Adrenal gland (tissue), 5 donors: ENCODE results near the gene KBTBD4.

Source experiments
- POLR2A ChIP-seq, 2 donors: fragments of 450-650 bp; IDR thresholded peaks; one replicate each; pipeline ENCODE4 v1.6.1; 2017; ENCODE audit warnings: antibody characterized with exemption in 2 of 2, mild to moderate bottlenecking in 2 of 2, moderate library complexity in 1 of 2
- TF ChIP-seq, protein P1 (sequence below), 6 experiments: fragments of 450-650 bp in 4 of 6; fragments of 200-600 bp in 2 of 6; sonication (generic) in 1 of 6; IDR thresholded peaks; 1 replicate in 5 of 6; 2 replicates in 1 of 6; pipeline versions ENCODE4 v1.5.1 to v1.8.0; 2016 to 2021; ENCODE audit warnings: antibody characterized with exemption in 6 of 6, mild to moderate bottlenecking in 2 of 6, moderate library complexity in 1 of 6
- donor health status: DM: no; HTN: no; CAD: no.

DNA sequence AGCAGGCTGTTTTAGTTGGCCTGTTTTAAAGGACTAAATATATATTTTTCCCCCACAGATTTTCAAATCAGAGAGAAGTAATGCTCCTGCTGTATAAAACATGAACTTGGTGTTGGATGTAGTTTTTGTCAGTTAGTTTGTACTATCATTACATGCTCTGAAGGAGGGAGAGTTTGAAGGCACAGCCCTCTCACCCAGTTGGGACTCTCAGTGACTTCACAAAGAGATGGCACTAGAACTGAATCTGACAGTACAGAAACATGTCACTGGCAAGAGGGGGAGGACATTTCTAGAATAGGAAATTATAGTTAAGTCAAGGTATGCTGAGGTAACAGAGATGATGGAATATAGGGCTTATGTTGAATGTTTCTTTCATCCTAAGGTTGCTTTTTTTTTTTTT is 36.5 kb upstream of the KBTBD4 start:
- TF ChIP-seq, protein P1, sequence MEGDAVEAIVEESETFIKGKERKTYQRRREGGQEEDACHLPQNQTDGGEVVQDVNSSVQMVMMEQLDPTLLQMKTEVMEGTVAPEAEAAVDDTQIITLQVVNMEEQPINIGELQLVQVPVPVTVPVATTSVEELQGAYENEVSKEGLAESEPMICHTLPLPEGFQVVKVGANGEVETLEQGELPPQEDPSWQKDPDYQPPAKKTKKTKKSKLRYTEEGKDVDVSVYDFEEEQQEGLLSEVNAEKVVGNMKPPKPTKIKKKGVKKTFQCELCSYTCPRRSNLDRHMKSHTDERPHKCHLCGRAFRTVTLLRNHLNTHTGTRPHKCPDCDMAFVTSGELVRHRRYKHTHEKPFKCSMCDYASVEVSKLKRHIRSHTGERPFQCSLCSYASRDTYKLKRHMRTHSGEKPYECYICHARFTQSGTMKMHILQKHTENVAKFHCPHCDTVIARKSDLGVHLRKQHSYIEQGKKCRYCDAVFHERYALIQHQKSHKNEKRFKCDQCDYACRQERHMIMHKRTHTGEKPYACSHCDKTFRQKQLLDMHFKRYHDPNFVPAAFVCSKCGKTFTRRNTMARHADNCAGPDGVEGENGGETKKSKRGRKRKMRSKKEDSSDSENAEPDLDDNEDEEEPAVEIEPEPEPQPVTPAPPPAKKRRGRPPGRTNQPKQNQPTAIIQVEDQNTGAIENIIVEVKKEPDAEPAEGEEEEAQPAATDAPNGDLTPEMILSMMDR (IDR thresholded peaks at IDR 0.05), result no peak
- no peak for TF ChIP-seq POLR2A (IDR thresholded peaks at IDR 0.05)
